Naive thymus-derived CD8-positive, alpha-beta T cell (primary cell): Measurements from ENCODE around the gene DCC. TPM values are rescaled to one million over a fixed set of nuclear protein-coding genes. Genes with fewer than 3 reads are reported as not detected.

Source experiments
- ATAC-seq, 2 donors: fragments of 150-1000 bp; cut with Tn5 transposase in 1 of 2; sonication (Bioruptor Pico), chemical (Tn5 transposase) in 1 of 2; 1 replicate in 1 of 2; 2 replicates in 1 of 2; pipeline ENCODE4 v1.10.0; 2021; ENCODE audit warnings: mild to moderate bottlenecking in 2 of 2, moderate library complexity in 2 of 2
- POLR2A ChIA-PET: fragments of 350-600 bp; sonication (Branson Sonifier 250); formaldehyde crosslinking; loops from one replicate; lab custom pipeline; 2021; ENCODE audit warnings: antibody characterized with exemption; lab: Charles Lee
- DNase-seq, 10 donors: peaks; one replicate each; pipeline versions ENCODE4 v3.0.0 to v3.0.0-alpha.2; 2020 to 2022
- H3K27ac Mint-ChIP-seq, 10 donors: one replicate each; pipeline ENCODE4 v1.8.0; 2020 to 2022; ENCODE audit warnings: mild to moderate bottlenecking in 10 of 10, mixed read lengths in 10 of 10, moderate library complexity in 4 of 10, inconsistent platforms in 1 of 10
- H3K27me3 Mint-ChIP-seq, 5 donors: one replicate each; pipeline ENCODE4 v1.8.0; 2021 to 2022; ENCODE audit warnings: mixed read lengths in 5 of 5
- H3K36me3 Mint-ChIP-seq, 3 donors: one replicate each; pipeline ENCODE4 v1.8.0; 2020 to 2022; ENCODE audit warnings: mixed read lengths in 3 of 3, mild to moderate bottlenecking in 2 of 3, inconsistent platforms in 1 of 3
- H3K4me1 Mint-ChIP-seq, 4 donors: one replicate each; pipeline ENCODE4 v1.8.0; 2021 to 2022; ENCODE audit warnings: mixed read lengths in 4 of 4
- H3K4me3 Mint-ChIP-seq, 10 donors: one replicate each; pipeline ENCODE4 v1.8.0; 2020 to 2022; ENCODE audit warnings: mild to moderate bottlenecking in 10 of 10, mixed read lengths in 10 of 10, moderate library complexity in 6 of 10, inconsistent platforms in 1 of 10
- H3K9me3 Mint-ChIP-seq, 9 donors: one replicate each; pipeline ENCODE4 v1.8.0; 2020 to 2022; ENCODE audit warnings: mixed read lengths in 9 of 9, mild to moderate bottlenecking in 3 of 9, inconsistent platforms in 1 of 9, moderate library complexity in 1 of 9
- polyA plus RNA-seq, 3 donors: library from polyadenylated mRNA; unstranded; fragments of 300-500 nt; fragmentation: Illumina TruSeq; gene quantifications; one replicate each; pipeline ENCODE4 v1.2.3, GENCODE V29; 2021
- total RNA-seq, 8 experiments: library from RNA in 2 of 8; stranded (reverse) in 2 of 8; gene quantifications; one replicate each; pipeline ENCODE4 v1.2.3 and lab custom pipeline; 2021 to 2026

The DCC gene
- total and polyA plus RNA-seq, 5 experiments from 2014 or later = not detected

GRCh38 chr18:52340406-52341102 lies 557 bp downstream of the DCC start:
- peaks cover 0 to 14% (median 9%) of the 10 kb centered on the region in 9 donors for H3K9me3 Mint-ChIP-seq
- POLR2A ChIA-PET = no interaction called here
- H3K4me1 Mint-ChIP-seq = peaks cover 0 to 5% (median 3%) of the 10 kb centered on the region in 4 donors
- no peak overlapping the region for H3K27ac Mint-ChIP-seq
- ATAC-seq (no peak), DNase-seq (no peak)
- peaks cover 0 to 5% (median 3%) of the 10 kb centered on the region in 3 donors for H3K36me3 Mint-ChIP-seq
- no peak overlapping the region for H3K4me3 Mint-ChIP-seq
- H3K27me3 Mint-ChIP-seq = peaks cover 17 to 49% (median 42%) of the 10 kb centered on the region in 5 donors

GRCh38 chr18:52341103-52341432 lies 1.1 kb downstream of the DCC start:
- no peak overlapping the region for H3K4me3 Mint-ChIP-seq
- POLR2A ChIA-PET = no interaction called here
- peaks cover 0 to 14% (median 9%) of the 10 kb centered on the region in 9 donors for H3K9me3 Mint-ChIP-seq
- ATAC-seq (no peak), DNase-seq (no peak)
- no peak overlapping the region for H3K27ac Mint-ChIP-seq
- peaks cover 17 to 48% (median 40%) of the 10 kb centered on the region in 5 donors for H3K27me3 Mint-ChIP-seq
- peaks cover 0 to 5% (median 3%) of the 10 kb centered on the region in 3 donors for H3K36me3 Mint-ChIP-seq
- H3K4me1 Mint-ChIP-seq = peaks cover 0 to 5% (median 3%) of the 10 kb centered on the region in 4 donors

- POLR2A ChIA-PET = no interaction called here
- no peak for ATAC-seq
- DNase-seq = no peak
- peaks cover 13 to 48% (median 40%) of the 10 kb centered on the region in 5 donors for H3K27me3 Mint-ChIP-seq
- no peak overlapping the region for H3K4me3 Mint-ChIP-seq
- peaks cover 0 to 5% (median 3%) of the 10 kb centered on the region in 3 donors for H3K36me3 Mint-ChIP-seq
- peaks cover 0 to 14% (median 9%) of the 10 kb centered on the region in 9 donors for H3K9me3 Mint-ChIP-seq
- H3K4me1 Mint-ChIP-seq = peaks cover 0 to 5% (median 3%) of the 10 kb centered on the region in 4 donors
- H3K27ac Mint-ChIP-seq = peak overlapping the region in 1 of 10 donors; percentile 49
Observed at GRCh38 chr18:52341608-52342381, 1.8 kb downstream of the DCC start.

DNA sequence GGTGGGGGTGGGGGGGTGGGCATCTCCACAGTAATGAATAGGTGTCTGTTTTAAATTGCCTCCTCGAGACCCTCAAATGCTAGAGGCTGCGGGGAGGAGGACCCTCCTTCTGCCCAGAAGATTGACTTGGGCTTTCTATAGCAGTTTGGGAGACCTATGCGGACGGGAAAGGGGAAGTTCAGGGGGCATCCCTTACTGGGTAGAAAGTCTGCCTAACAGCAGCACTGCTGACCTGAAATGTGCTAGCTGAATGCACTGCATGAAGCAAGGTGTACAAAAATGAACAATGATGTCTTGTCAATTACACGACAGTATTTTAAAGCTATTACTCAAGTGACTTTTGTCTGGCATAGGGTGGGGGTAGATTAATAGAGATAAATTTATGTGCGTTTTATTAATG lies 2.5 kb downstream of the DCC start:
- POLR2A ChIA-PET = no interaction called here
- no peak for ATAC-seq
- peaks cover 0 to 5% (median 3%) of the 10 kb centered on the region in 4 donors for H3K4me1 Mint-ChIP-seq
- DNase-seq = no peak
- peaks cover 7 to 44% (median 36%) of the 10 kb centered on the region in 5 donors for H3K27me3 Mint-ChIP-seq
- peaks cover 0 to 10% (median 3%) of the 10 kb centered on the region in 9 donors for H3K9me3 Mint-ChIP-seq
- peaks cover 0 to 5% (median 3%) of the 10 kb centered on the region in 3 donors for H3K36me3 Mint-ChIP-seq
- no peak overlapping the region for H3K4me3 Mint-ChIP-seq
- no peak overlapping the region for H3K27ac Mint-ChIP-seq

- H3K27me3 Mint-ChIP-seq = peaks cover 0 to 40% (median 29%) of the 10 kb centered on the region in 5 donors
- POLR2A ChIA-PET = no interaction called here
- peaks cover 0 to 5% (median 3%) of the 10 kb centered on the region in 3 donors for H3K36me3 Mint-ChIP-seq
- H3K4me1 Mint-ChIP-seq = peaks cover 0 to 5% (median 3%) of the 10 kb centered on the region in 4 donors
- DNase-seq (no peak), ATAC-seq (no peak)
- H3K27ac Mint-ChIP-seq = no peak overlapping the region
- no peak overlapping the region for H3K4me3 Mint-ChIP-seq
- H3K9me3 Mint-ChIP-seq = peaks cover 0 to 7% (median 0%) of the 10 kb centered on the region in 9 donors
Observed at GRCh38 chr18:52343138-52343537, 3.1 kb downstream of the DCC start.

DNA sequence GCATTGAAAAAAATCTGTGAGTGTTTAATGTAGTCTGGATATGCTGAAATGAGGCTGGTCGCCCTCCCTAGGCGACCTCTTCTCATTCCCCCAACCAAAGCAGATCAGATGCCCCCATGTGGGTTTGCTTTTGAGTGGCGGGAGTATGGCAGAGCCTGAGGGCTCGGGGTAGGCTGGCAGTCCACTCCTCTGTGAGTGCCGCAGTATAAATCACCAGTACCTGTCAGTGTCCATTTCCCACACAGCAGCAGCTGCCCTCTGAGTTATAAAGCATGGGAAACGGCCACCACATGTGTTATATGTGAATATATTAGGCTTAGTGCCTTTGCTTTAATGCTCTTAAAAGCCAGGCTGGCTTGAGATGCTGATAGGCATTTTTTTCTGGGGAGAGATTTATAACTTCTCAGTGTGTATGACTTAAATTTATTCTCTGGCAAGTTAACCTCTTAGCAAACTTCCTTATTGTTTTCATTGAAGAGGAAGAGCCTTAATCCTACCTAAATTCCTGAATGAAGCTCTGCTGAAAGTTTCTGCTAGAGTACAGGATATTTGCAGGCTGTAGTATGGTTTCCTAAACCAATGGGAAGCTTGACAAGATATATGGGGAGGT lies 3.8 kb downstream of the DCC start:
- no peak overlapping the region for H3K4me3 Mint-ChIP-seq
- peaks cover 0 to 5% (median 3%) of the 10 kb centered on the region in 4 donors for H3K4me1 Mint-ChIP-seq
- H3K27me3 Mint-ChIP-seq = peaks cover 0 to 33% (median 24%) of the 10 kb centered on the region in 5 donors
- POLR2A ChIA-PET = no interaction called here
- H3K36me3 Mint-ChIP-seq = peaks cover 0 to 5% (median 3%) of the 10 kb centered on the region in 3 donors
- DNase-seq = no peak
- no peak overlapping the region for H3K27ac Mint-ChIP-seq
- peaks cover 0 to 7% (median 0%) of the 10 kb centered on the region in 9 donors for H3K9me3 Mint-ChIP-seq
- no peak for ATAC-seq

GRCh38 chr18:52344881-52345280 lies 4.9 kb downstream of the DCC start:
- Mint-ChIP-seq H3K9me3 (peaks cover 0 to 7% (median 0%) of the 10 kb centered on the region in 9 donors), H3K4me1 (peaks cover 0 to 5% (median 3%) of the 10 kb centered on the region in 4 donors), H3K36me3 (peaks cover 0 to 5% (median 3%) of the 10 kb centered on the region in 3 donors), H3K27me3 (peaks cover 0 to 23% (median 18%) of the 10 kb centered on the region in 5 donors), H3K27ac (no peak overlapping the region), H3K4me3 (no peak overlapping the region)
- POLR2A ChIA-PET = no interaction called here
- no peak for DNase-seq
- ATAC-seq = no peak

GRCh38 chr18:52345428-52345827 lies 5.4 kb downstream of the DCC start:
- H3K4me1 Mint-ChIP-seq = peaks cover 0 to 5% (median under 1%) of the 10 kb centered on the region in 4 donors
- peaks cover 0 to 19% (median 12%) of the 10 kb centered on the region in 5 donors for H3K27me3 Mint-ChIP-seq
- no peak for DNase-seq
- no peak for ATAC-seq
- POLR2A ChIA-PET = no interaction called here
- peaks cover 0 to 7% (median 0%) of the 10 kb centered on the region in 9 donors for H3K9me3 Mint-ChIP-seq
- H3K27ac Mint-ChIP-seq = no peak overlapping the region
- peaks cover 0 to 5% (median 3%) of the 10 kb centered on the region in 3 donors for H3K36me3 Mint-ChIP-seq
- H3K4me3 Mint-ChIP-seq = no peak overlapping the region

- Mint-ChIP-seq H3K4me1 (no peaks in the 10 kb centered on the region), H3K36me3 (no peaks in the 10 kb centered on the region), H3K9me3 (peaks cover 0 to 5% (median 0%) of the 10 kb centered on the region in 9 donors), H3K27me3 (peaks cover 0 to 6% (median 0%) of the 10 kb centered on the region in 5 donors), H3K4me3 (no peak overlapping the region), H3K27ac (no peak overlapping the region)
- ATAC-seq (no peak), DNase-seq (no peak)
- POLR2A ChIA-PET = no interaction called here
Observed at GRCh38 chr18:52348209-52348608, 8.2 kb downstream of the DCC start.

GRCh38 chr18:52349498-52349897 lies 9.5 kb downstream of the DCC start:
- H3K4me3 Mint-ChIP-seq = no peak overlapping the region
- H3K9me3 Mint-ChIP-seq = peaks cover 0 to 5% (median 0%) of the 10 kb centered on the region in 9 donors
- no peaks in the 10 kb centered on the region for H3K4me1 Mint-ChIP-seq
- ATAC-seq (no peak), DNase-seq (no peak)
- no peaks in the 10 kb centered on the region for H3K36me3 Mint-ChIP-seq
- POLR2A ChIA-PET = no interaction called here
- H3K27ac Mint-ChIP-seq = no peak overlapping the region
- H3K27me3 Mint-ChIP-seq = peaks cover 0 to 6% (median 0%) of the 10 kb centered on the region in 5 donors

GRCh38 chr18:52352920-52353319 lies 12.9 kb downstream of the DCC start:
- Mint-ChIP-seq H3K4me3 (no peak overlapping the region), H3K9me3 (peaks cover 0 to 5% (median under 1%) of the 10 kb centered on the region in 9 donors), H3K27me3 (peaks cover 0 to 6% (median 0%) of the 10 kb centered on the region in 5 donors), H3K36me3 (no peaks in the 10 kb centered on the region), H3K27ac (no peak overlapping the region), H3K4me1 (no peaks in the 10 kb centered on the region)
- POLR2A ChIA-PET = no interaction called here
- DNase-seq (no peak), ATAC-seq (no peak)

GRCh38 chr18:52353589-52353988 lies 13.6 kb downstream of the DCC start:
- peaks cover 0 to 6% (median 0%) of the 10 kb centered on the region in 5 donors for H3K27me3 Mint-ChIP-seq

More at GRCh38 chr18:52353589-52353988, 13.6 kb downstream of the DCC start:
- Mint-ChIP-seq H3K9me3 (peaks cover 0 to 10% (median 2%) of the 10 kb centered on the region in 9 donors), H3K4me1 (no peaks in the 10 kb centered on the region), H3K36me3 (no peaks in the 10 kb centered on the region), H3K4me3 (no peak overlapping the region), H3K27ac (no peak overlapping the region)
- ATAC-seq = no peak
- POLR2A ChIA-PET = no interaction called here
- DNase-seq = no peak
